Glutamatergic neuron (in vitro differentiated cells): Measurements from ENCODE around the gene ZFHX3. TPM values are rescaled to one million over a fixed set of nuclear protein-coding genes. Genes with fewer than 3 reads are reported as not detected.

Experiments
- DNase-seq: peaks from one replicate; pipeline ENCODE4 v3.0.0; 2022
- H3K27ac Mint-ChIP-seq: one replicate; pipeline ENCODE4 v1.8.0; 2020; ENCODE audit warnings: mild to moderate bottlenecking, mixed read lengths, inconsistent platforms; ENCODE audit not compliant: unreplicated experiment
- H3K27me3 Mint-ChIP-seq: one replicate; pipeline ENCODE4 v1.8.0; 2020; ENCODE audit warnings: mild to moderate bottlenecking, moderate library complexity, mixed read lengths, inconsistent platforms; ENCODE audit not compliant: unreplicated experiment
- H3K36me3 Mint-ChIP-seq: one replicate; pipeline ENCODE4 v1.8.0; 2020; ENCODE audit warnings: mild to moderate bottlenecking, mixed read lengths, inconsistent platforms; ENCODE audit not compliant: unreplicated experiment
- H3K4me1 Mint-ChIP-seq: one replicate; pipeline ENCODE4 v1.8.0; 2020; ENCODE audit warnings: mild to moderate bottlenecking, low read depth, mixed read lengths, inconsistent platforms; ENCODE audit not compliant: unreplicated experiment
- H3K4me3 Mint-ChIP-seq: one replicate; pipeline ENCODE4 v1.8.0; 2020; ENCODE audit warnings: mild to moderate bottlenecking, mixed read lengths, inconsistent platforms; ENCODE audit not compliant: unreplicated experiment
- H3K9me3 Mint-ChIP-seq: one replicate; pipeline ENCODE4 v1.8.0; 2020; ENCODE audit warnings: mild to moderate bottlenecking, moderate library complexity, mixed read lengths, inconsistent platforms; ENCODE audit not compliant: unreplicated experiment
- CTCF ChIP-seq: fragments of 200-600 bp; sonication (generic); IDR thresholded peaks from one replicate; pipeline ENCODE4 v1.5.0; 2021; ENCODE audit not compliant: partially characterized antibody, unreplicated experiment
- total RNA-seq: library from RNA; stranded (reverse); fragmentation: NEBNext Ultra II Directional; extraction: Animal tissue kit (Norgen Biotek cat#: 25700); gene quantifications from one replicate; pipeline ENCODE4 v1.2.1, GENCODE V29; 2021; ENCODE audit not compliant: unreplicated experiment

The ZFHX3 gene
- total RNA-seq, 1 donor from 2014 or later, result 6.8 TPM

DNA sequence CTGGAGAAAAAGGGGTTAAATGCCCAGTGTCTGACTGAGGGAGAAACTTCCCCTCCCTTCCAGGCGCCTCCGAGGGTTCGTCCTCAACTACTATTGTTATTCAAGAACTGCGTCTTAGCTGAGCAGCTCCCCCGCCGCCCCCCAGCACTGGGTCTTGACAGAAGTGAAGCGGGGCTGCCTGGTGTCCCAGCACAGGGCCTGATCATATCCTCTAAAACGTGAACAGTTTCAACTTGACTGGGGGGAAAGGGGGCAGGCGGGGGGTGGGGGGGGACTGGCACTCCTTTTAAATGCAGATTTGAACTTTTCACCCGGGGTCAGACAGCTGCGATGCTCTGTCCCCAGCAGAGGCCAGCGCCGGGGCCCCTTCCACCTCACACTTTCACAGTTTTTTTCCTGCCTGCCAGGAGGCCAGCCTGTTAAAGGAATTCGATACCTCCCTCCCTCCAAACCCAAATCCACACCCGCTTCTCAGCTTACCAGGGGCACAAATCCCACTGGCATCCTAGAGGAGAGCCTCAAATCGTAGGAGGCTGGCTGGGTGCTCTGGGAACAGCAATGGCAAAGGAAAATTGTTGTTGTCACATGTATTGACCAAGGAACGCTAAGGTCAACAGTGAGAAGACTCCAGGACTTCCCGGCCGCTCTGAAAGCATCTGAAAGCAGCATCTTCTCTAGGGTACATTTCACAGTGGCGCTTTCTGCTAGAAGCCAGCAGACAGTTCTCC lies 14.5 kb downstream of the ZFHX3 start:
- Mint-ChIP-seq H3K27me3 (peaks cover 30% of the 10 kb centered on the region), H3K4me1 (peaks cover 20% of the 10 kb centered on the region), H3K9me3 (peaks cover 5% of the 10 kb centered on the region), H3K27ac (no peak overlapping the region), H3K36me3 (no peaks in the 10 kb centered on the region), H3K4me3 (peak overlapping the region; percentile 65)
- DNase-seq, result no peak
- TF ChIP-seq CTCF, result no peak

GRCh38 chr16:73032541-73033270 lies 15.2 kb downstream of the ZFHX3 start:
- peaks cover 29% of the 10 kb centered on the region for H3K27me3 Mint-ChIP-seq
- no peak for TF ChIP-seq CTCF
- no peak overlapping the region for H3K27ac Mint-ChIP-seq
- no peak overlapping the region for H3K4me3 Mint-ChIP-seq
- H3K9me3 Mint-ChIP-seq, result peaks cover 5% of the 10 kb centered on the region
- H3K4me1 Mint-ChIP-seq, result peaks cover 20% of the 10 kb centered on the region
- H3K36me3 Mint-ChIP-seq, result no peaks in the 10 kb centered on the region
- no peak for DNase-seq

- Mint-ChIP-seq H3K27me3 (peaks cover 27% of the 10 kb centered on the region), H3K9me3 (peaks cover 3% of the 10 kb centered on the region), H3K27ac (no peak overlapping the region), H3K4me1 (peaks cover 17% of the 10 kb centered on the region), H3K4me3 (no peak overlapping the region), H3K36me3 (no peaks in the 10 kb centered on the region)
- no peak for DNase-seq
- no peak for TF ChIP-seq CTCF
These were observed 15.9 kb downstream of the ZFHX3 start for GRCh38 chr16:73031984-73032383.

DNA sequence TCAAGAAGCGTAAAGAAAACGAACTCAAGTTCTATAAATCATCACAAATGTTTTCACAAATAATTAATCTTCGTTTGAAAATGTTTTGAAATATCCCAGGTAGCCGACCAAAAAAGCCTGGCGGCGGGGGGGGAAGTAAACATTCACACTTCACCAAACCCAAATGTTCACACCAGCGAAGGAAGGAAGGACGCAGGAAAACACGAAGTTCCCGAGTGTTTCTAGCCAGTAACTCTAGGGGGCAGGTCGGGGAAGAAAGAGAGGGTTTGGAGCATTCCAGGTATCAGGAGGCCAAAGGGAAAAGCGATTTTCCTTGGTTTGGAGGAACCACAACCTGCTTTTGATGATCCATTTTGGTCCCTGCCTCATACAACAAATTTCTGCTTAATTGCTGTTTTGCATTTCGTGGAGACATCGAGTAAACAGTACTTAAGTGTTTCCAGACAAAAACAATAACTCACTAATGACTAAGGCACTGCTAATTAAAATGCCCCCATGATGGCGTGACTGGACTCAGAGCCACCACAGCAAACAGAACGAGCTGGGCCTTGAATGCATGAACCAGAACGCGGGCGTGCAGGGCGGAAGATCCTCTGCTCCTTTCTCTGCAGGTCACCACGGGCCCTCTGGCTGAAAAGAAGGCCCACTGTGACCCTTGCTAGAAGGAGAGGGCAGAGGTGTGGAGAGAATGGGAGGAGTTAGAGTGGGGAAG lies 16.6 kb downstream of the ZFHX3 start:
- Mint-ChIP-seq H3K27ac (no peak overlapping the region), H3K9me3 (peaks cover 2% of the 10 kb centered on the region), H3K4me3 (no peak overlapping the region), H3K36me3 (no peaks in the 10 kb centered on the region), H3K27me3 (peaks cover 26% of the 10 kb centered on the region), H3K4me1 (peaks cover 17% of the 10 kb centered on the region)
- TF ChIP-seq CTCF, result no peak
- no peak for DNase-seq
